ENCODE data around the gene RPL28. TPM values are rescaled to one million over a fixed set of nuclear protein-coding genes. Genes with fewer than 3 reads are reported as not detected.

Gene RPL28
- total and polyA plus RNA-seq, 2 of the 4 experiments (the other 2 are of a cell fraction), result 386 to 1,693 TPM

DNA sequence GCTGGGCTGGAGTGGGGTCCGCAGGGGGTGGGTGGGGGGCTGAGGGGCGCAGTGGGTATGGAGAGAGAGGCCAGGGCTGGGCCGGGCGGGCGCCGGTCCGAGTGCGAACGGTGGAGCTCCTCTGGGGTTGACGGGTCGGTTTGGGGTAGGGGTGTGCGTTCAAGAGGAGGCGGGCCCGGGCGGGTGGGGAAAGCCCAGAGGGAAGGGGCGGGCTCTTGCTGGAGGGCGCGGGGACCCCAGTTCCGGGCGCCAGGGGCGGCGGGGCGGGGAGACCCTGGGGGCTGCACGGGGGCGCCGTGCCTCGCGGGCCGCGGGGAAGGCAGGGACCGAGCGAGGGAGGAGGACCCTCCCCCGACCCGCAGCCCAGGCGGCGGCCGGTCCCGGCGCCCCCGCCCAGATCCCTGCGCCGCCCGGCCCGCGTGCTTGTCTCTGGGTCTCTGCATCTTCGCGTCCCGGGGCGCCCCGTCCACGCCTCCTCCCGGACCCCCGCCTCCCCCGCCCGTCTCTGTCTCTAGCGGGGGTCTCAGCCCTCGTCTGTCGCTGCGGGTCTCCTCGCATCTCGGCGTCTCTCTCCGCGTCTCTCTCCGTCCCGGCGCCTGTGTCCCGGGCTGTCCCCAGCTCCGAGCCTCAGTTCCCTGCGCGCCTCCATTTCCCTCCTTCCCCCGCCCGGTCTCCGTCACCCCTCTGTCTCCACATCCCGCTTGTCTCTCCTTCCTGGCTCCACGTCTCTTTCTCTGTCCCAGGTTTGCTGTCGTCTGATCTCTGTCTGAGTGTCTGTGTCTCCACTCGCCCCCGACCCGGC, 65.6 kb downstream of the RPL28 start:
- ChIA-PET POLR2A (ENCODE audit: unreplicated experiment) (no interaction called here), CTCF (interaction anchor here (0.6 kb wide), 1 partner anchor 16 kb away, joined by 3 read pairs; no protein-coding TSS in a partner anchor)
- peak overlapping the region; percentile 61 for H2AFZ ChIP-seq (replicated peaks; ENCODE audit: low read length, poor library complexity)
- dilution Hi-C loops (cut with HindIII; ENCODE audit: low sequenced_read_pairs, unreplicated experiment) (no loop called here), intact Hi-C loops (cut with micrococcal nuclease) (no loop called here), in situ Hi-C loops (cut with MboI; ENCODE audit: low sequenced_read_pairs) (no loop called here)
- H3K27me3 ChIP-seq (ENCODE audit: control insufficient read depth, insufficient read depth, low read length), result peaks cover 36% of the 10 kb centered on the region
- H3K79me1 ChIP-seq (ENCODE audit: low read depth in 1 of 2, low read length in 2 of 2), result no peaks in the 10 kb centered on the region; a peak in 1 of 4 replicates
- H3K4me1 ChIP-seq (ENCODE audit: control insufficient read depth, insufficient read depth, low read length), result peaks cover 2% of the 10 kb centered on the region; the same call in 1 of the 2 replicates
- no peak overlapping the region for H2AK9ac ChIP-seq (replicated peaks; ENCODE audit: low read depth, low read length, poor library complexity)
- H3K9me1 ChIP-seq (ENCODE audit: insufficient read depth, low read length), result peaks cover 2% of the 10 kb centered on the region; the same call in 1 of the 2 replicates
- H2BK15ac ChIP-seq (ENCODE audit: low read depth, low read length), result no peak overlapping the region
- H2BK5ac ChIP-seq (ENCODE audit: low read depth, low read length, poor library complexity, severe bottlenecking), result no peak overlapping the region
- DNase-seq, result no peak
- H4K20me1 ChIP-seq (ENCODE audit: insufficient read depth, low read length), result peaks cover 26% of the 10 kb centered on the region
- H2BK120ac ChIP-seq (ENCODE audit: low read depth, low read length), result no peak overlapping the region
- H4K8ac ChIP-seq (ENCODE audit: low read depth in 2 of 2, low read length in 2 of 2), result no peak overlapping the region
- no TSS peak for BruUV-seq (replicated peaks)
- H3K56ac ChIP-seq (ENCODE audit: extremely low read depth, insufficient read depth, low read length), result no peak overlapping the region
- WGBS, 2 experiments (ENCODE audit: extremely low coverage in 2 of 2, insufficient read length in 1 of 2), result 1% methylated on average over 33 of the region's 80 CpGs; no CpG with 5 or more reads in 1 of the 2 experiments
- H3K36me3 ChIP-seq (ENCODE audit: control insufficient read depth, insufficient read depth, low read length), result no peaks in the 10 kb centered on the region; the same call in 1 of the 2 replicates
- TF ChIP-seq POLR2A (IDR thresholded peaks at IDR 0.05; ENCODE audit: low read depth, low read length), result no peak
- no peak overlapping the region for H3K4ac ChIP-seq (ENCODE audit: low read depth, low read length)
- no peak overlapping the region for H3K9ac ChIP-seq (ENCODE audit: low read depth, low read length)
- no peak overlapping the region for H3K23ac ChIP-seq (ENCODE audit: low read depth, low read length)
- H3K4me2 ChIP-seq (ENCODE audit: low read depth, low read length), result peak overlapping the region; percentile 67
- no peak overlapping the region for H4K5ac ChIP-seq (ENCODE audit: low read depth, low read length)
- no peaks in the 10 kb centered on the region for H3K9me3 ChIP-seq (ENCODE audit: control insufficient read depth, insufficient read depth, low read length)
- H2BK20ac ChIP-seq (ENCODE audit: low read depth, low read length), result no peak overlapping the region
- H3K18ac ChIP-seq (ENCODE audit: low read depth, low read length), result no peak overlapping the region
- ATAC-seq (ENCODE audit: low read depth), result 0 out of 2 replicates have a peak, but pooled peaks have one; percentile 21
- H3K4me3 ChIP-seq (ENCODE audit: insufficient read depth, low read depth, low read length), result peak overlapping the region; percentile 9
- H3K14ac ChIP-seq (replicated peaks; ENCODE audit: low read depth, low read length), result no peak overlapping the region
- no peak overlapping the region for H3K27ac ChIP-seq (ENCODE audit: insufficient read depth, low read length)
- no peak overlapping the region for H4K91ac ChIP-seq (ENCODE audit: insufficient read depth, low read depth, low read length)
- H2AK5ac ChIP-seq (ENCODE audit: low read depth, low read length), result no peak overlapping the region

All from IMR-90 (cell line).